CD8-positive, alpha-beta memory T cell (primary cell): ENCODE data around the gene KLHL29. TPM values are rescaled to one million over a fixed set of nuclear protein-coding genes. Genes with fewer than 3 reads are reported as not detected.

Experiments used
- CTCF ChIA-PET: fragments of 350-600 bp; sonication (Branson Sonifier 250); formaldehyde crosslinking; loops from one replicate; lab custom pipeline; 2021; ENCODE audit warnings: antibody characterized with exemption; lab: Charles Lee
- POLR2A ChIA-PET: fragments of 350-600 bp; sonication (Branson Sonifier 250); formaldehyde crosslinking; loops from one replicate; lab custom pipeline; 2021; ENCODE audit warnings: antibody characterized with exemption; lab: Charles Lee
- DNase-seq, 5 donors: peaks; one replicate each; pipeline versions ENCODE4 v3.0.0 to v3.0.0-alpha.2; 2020 to 2022; ENCODE audit warnings: mixed read lengths in 1 of 5
- H3K27ac ChIP-seq: one replicate; pipeline ENCODE4 v1.7.0; 2013; ENCODE audit warnings: low read depth, mild to moderate bottlenecking, low read length, moderate library complexity
- H3K27me3 ChIP-seq: 2 replicates; pipeline ENCODE4 v1.7.0; 2013; ENCODE audit warnings: low read length, mild to moderate bottlenecking; ENCODE audit not compliant: insufficient read depth, poor library complexity, severe bottlenecking
- H3K36me3 ChIP-seq: 2 replicates; pipeline ENCODE4 v1.7.0; 2013; ENCODE audit warnings: mild to moderate bottlenecking, low read length, moderate library complexity; ENCODE audit not compliant: insufficient read depth
- H3K4me1 ChIP-seq: 2 replicates; pipeline ENCODE4 v1.7.0; 2013; ENCODE audit warnings: mild to moderate bottlenecking, low read length, moderate library complexity; ENCODE audit not compliant: insufficient read depth
- H3K4me3 ChIP-seq: 2 replicates; pipeline ENCODE4 v1.7.0; 2013; ENCODE audit warnings: mild to moderate bottlenecking, low read length
- H3K9me3 ChIP-seq: 2 replicates; pipeline ENCODE4 v1.7.0; 2013; ENCODE audit warnings: mild to moderate bottlenecking, low read length
- H3K27ac Mint-ChIP-seq, 8 donors: one replicate each; pipeline ENCODE4 v1.8.0; 2020 to 2021; ENCODE audit warnings: mixed read lengths in 8 of 8, mild to moderate bottlenecking in 6 of 8, inconsistent platforms in 3 of 8, moderate library complexity in 3 of 8
- H3K27me3 Mint-ChIP-seq, 2 donors: one replicate each; pipeline ENCODE4 v1.8.0; 2020 to 2021; ENCODE audit warnings: mixed read lengths in 2 of 2, mild to moderate bottlenecking in 1 of 2, moderate library complexity in 1 of 2
- H3K36me3 Mint-ChIP-seq, 3 donors: one replicate each; pipeline ENCODE4 v1.8.0; 2020 to 2021; ENCODE audit warnings: mixed read lengths in 3 of 3, inconsistent platforms in 1 of 3, mild to moderate bottlenecking in 1 of 3
- H3K4me1 Mint-ChIP-seq, 3 donors: one replicate each; pipeline ENCODE4 v1.8.0; 2020 to 2021; ENCODE audit warnings: mixed read lengths in 3 of 3, inconsistent platforms in 1 of 3, mild to moderate bottlenecking in 1 of 3
- H3K4me3 Mint-ChIP-seq, 7 donors: one replicate each; pipeline ENCODE4 v1.8.0; 2020 to 2021; ENCODE audit warnings: mixed read lengths in 7 of 7, mild to moderate bottlenecking in 6 of 7, moderate library complexity in 4 of 7, inconsistent platforms in 2 of 7
- H3K9me3 Mint-ChIP-seq, 5 donors: one replicate each; pipeline ENCODE4 v1.8.0; 2020 to 2022; ENCODE audit warnings: mixed read lengths in 5 of 5, mild to moderate bottlenecking in 3 of 5, moderate library complexity in 2 of 5, inconsistent platforms in 1 of 5
- polyA plus RNA-seq: library from polyadenylated mRNA; unstranded; fragments of 300-500 nt; fragmentation: Illumina TruSeq; gene quantifications from one replicate; pipeline ENCODE4 v1.2.3, GENCODE V29; 2021
- total RNA-seq, 2 experiments: library from RNA; stranded (reverse); gene quantifications; one replicate each; pipeline ENCODE4 v1.2.3, GENCODE V29; 2021

KLHL29 gene
- total and polyA plus RNA-seq, 3 experiments from 2014 or later = 0.11 to 0.21 (median 0.13) TPM

- Histone ChIP-seq H3K4me1 (no peaks in the 10 kb centered on the region), H3K36me3 (no peaks in the 10 kb centered on the region), H3K27me3 (no peaks in the 10 kb centered on the region), H3K27ac (no peak overlapping the region), H3K4me3 (no peak overlapping the region), H3K9me3 (no peaks in the 10 kb centered on the region)
- ChIA-PET POLR2A (no interaction called here), CTCF (no interaction called here)
- Mint-ChIP-seq H3K27me3 (no peaks in the 10 kb centered on the region), H3K36me3 (peaks cover 22 to 57% (median 24%) of the 10 kb centered on the region in 3 donors), H3K4me1 (no peaks in the 10 kb centered on the region), H3K9me3 (no peaks in the 10 kb centered on the region), H3K27ac (no peak overlapping the region), H3K4me3 (no peak overlapping the region)
- DNase-seq = no peak
Measured at GRCh38 chr2:23707096-23707495, 322.1 kb downstream of the KLHL29 start.

GRCh38 chr2:23708771-23709170, 323.8 kb downstream of the KLHL29 start:
- Mint-ChIP-seq H3K27ac (no peak overlapping the region), H3K9me3 (no peaks in the 10 kb centered on the region), H3K4me1 (no peaks in the 10 kb centered on the region), H3K4me3 (no peak overlapping the region), H3K27me3 (no peaks in the 10 kb centered on the region), H3K36me3 (peaks cover 22 to 55% (median 24%) of the 10 kb centered on the region in 3 donors)
- DNase-seq = no peak
- no peaks in the 10 kb centered on the region for H3K27me3 ChIP-seq
- H3K27ac ChIP-seq = no peak overlapping the region
- CTCF ChIA-PET = no interaction called here
- no peak overlapping the region for H3K4me3 ChIP-seq
- H3K9me3 ChIP-seq = no peaks in the 10 kb centered on the region
- POLR2A ChIA-PET = no interaction called here
- no peaks in the 10 kb centered on the region for H3K4me1 ChIP-seq
- no peaks in the 10 kb centered on the region for H3K36me3 ChIP-seq

GRCh38 chr2:23709311-23709710, 324.3 kb downstream of the KLHL29 start:
- Histone ChIP-seq H3K27me3 (no peaks in the 10 kb centered on the region), H3K27ac (no peak overlapping the region), H3K9me3 (no peaks in the 10 kb centered on the region), H3K4me1 (no peaks in the 10 kb centered on the region), H3K36me3 (no peaks in the 10 kb centered on the region), H3K4me3 (no peak overlapping the region)
- CTCF ChIA-PET = no interaction called here
- Mint-ChIP-seq H3K36me3 (peaks cover 22 to 55% (median 24%) of the 10 kb centered on the region in 3 donors), H3K4me1 (no peaks in the 10 kb centered on the region), H3K27me3 (no peaks in the 10 kb centered on the region), H3K27ac (peak overlapping the region in 1 of 8 donors; percentile 41), H3K9me3 (no peaks in the 10 kb centered on the region), H3K4me3 (no peak overlapping the region)
- DNase-seq = no peak
- POLR2A ChIA-PET = no interaction called here

GRCh38 chr2:23711979-23712755, 327.2 kb downstream of the KLHL29 start:
- Histone ChIP-seq H3K4me3 (no peak overlapping the region), H3K27ac (no peak overlapping the region), H3K9me3 (no peaks in the 10 kb centered on the region), H3K4me1 (no peaks in the 10 kb centered on the region), H3K27me3 (no peaks in the 10 kb centered on the region), H3K36me3 (no peaks in the 10 kb centered on the region)
- DNase-seq = no peak
- Mint-ChIP-seq H3K9me3 (no peaks in the 10 kb centered on the region), H3K4me1 (no peaks in the 10 kb centered on the region), H3K27ac (no peak overlapping the region), H3K4me3 (no peak overlapping the region), H3K36me3 (peaks cover 13 to 48% (median 13%) of the 10 kb centered on the region in 3 donors), H3K27me3 (no peaks in the 10 kb centered on the region)
- CTCF ChIA-PET = no interaction called here
- POLR2A ChIA-PET = no interaction called here

- H3K27ac Mint-ChIP-seq = no peak overlapping the region
- H3K36me3 ChIP-seq = no peaks in the 10 kb centered on the region
- H3K27me3 Mint-ChIP-seq = no peaks in the 10 kb centered on the region
- H3K27ac ChIP-seq = no peak overlapping the region
- no peaks in the 10 kb centered on the region for H3K9me3 Mint-ChIP-seq
- H3K9me3 ChIP-seq = no peaks in the 10 kb centered on the region
- CTCF ChIA-PET = no interaction called here
- no peak overlapping the region for H3K4me3 ChIP-seq
- H3K4me3 Mint-ChIP-seq = no peak overlapping the region
- no peaks in the 10 kb centered on the region for H3K27me3 ChIP-seq
- POLR2A ChIA-PET = no interaction called here
- H3K36me3 Mint-ChIP-seq = peaks cover 9 to 49% (median 15%) of the 10 kb centered on the region in 3 donors
- no peak for DNase-seq
- no peaks in the 10 kb centered on the region for H3K4me1 ChIP-seq
- no peaks in the 10 kb centered on the region for H3K4me1 Mint-ChIP-seq
Measured at GRCh38 chr2:23712756-23713151, 327.8 kb downstream of the KLHL29 start.

- H3K27ac Mint-ChIP-seq = no peak overlapping the region
- no peaks in the 10 kb centered on the region for H3K9me3 Mint-ChIP-seq
- CTCF ChIA-PET = no interaction called here
- peaks cover 9 to 50% (median 15%) of the 10 kb centered on the region in 3 donors for H3K36me3 Mint-ChIP-seq
- no peak for DNase-seq
- H3K9me3 ChIP-seq = no peaks in the 10 kb centered on the region
- H3K4me1 ChIP-seq = no peaks in the 10 kb centered on the region
- POLR2A ChIA-PET = no interaction called here
- H3K4me3 Mint-ChIP-seq = no peak overlapping the region
- H3K27me3 Mint-ChIP-seq = no peaks in the 10 kb centered on the region
- H3K36me3 ChIP-seq = no peaks in the 10 kb centered on the region
- H3K4me3 ChIP-seq = no peak overlapping the region
- no peak overlapping the region for H3K27ac ChIP-seq
- no peaks in the 10 kb centered on the region for H3K4me1 Mint-ChIP-seq
- no peaks in the 10 kb centered on the region for H3K27me3 ChIP-seq
Measured at GRCh38 chr2:23713351-23713750, 328.4 kb downstream of the KLHL29 start.

GRCh38 chr2:23718931-23719700, 334.1 kb downstream of the KLHL29 start:
- no peak overlapping the region for H3K4me3 Mint-ChIP-seq
- ChIA-PET POLR2A (no interaction called here), CTCF (no interaction called here)
- H3K36me3 Mint-ChIP-seq = peaks cover 33 to 57% (median 39%) of the 10 kb centered on the region in 3 donors
- Histone ChIP-seq H3K36me3 (no peaks in the 10 kb centered on the region), H3K4me1 (no peaks in the 10 kb centered on the region), H3K27ac (no peak overlapping the region), H3K9me3 (peaks cover 17% of the 10 kb centered on the region), H3K4me3 (no peak overlapping the region), H3K27me3 (no peaks in the 10 kb centered on the region)
- peaks cover 14 to 20% (median 19%) of the 10 kb centered on the region in 5 donors for H3K9me3 Mint-ChIP-seq
- peak overlapping the region in 1 of 8 donors; percentile 72 for H3K27ac Mint-ChIP-seq
- no peaks in the 10 kb centered on the region for H3K27me3 Mint-ChIP-seq
- H3K4me1 Mint-ChIP-seq = peaks cover 2 to 6% (median 4%) of the 10 kb centered on the region in 3 donors
- DNase-seq = no peak

- H3K4me3 Mint-ChIP-seq = no peak overlapping the region
- Histone ChIP-seq H3K27me3 (no peaks in the 10 kb centered on the region), H3K36me3 (no peaks in the 10 kb centered on the region), H3K4me1 (no peaks in the 10 kb centered on the region), H3K27ac (no peak overlapping the region), H3K9me3 (peaks cover 17% of the 10 kb centered on the region), H3K4me3 (no peak overlapping the region)
- peaks cover 14 to 22% (median 20%) of the 10 kb centered on the region in 5 donors for H3K9me3 Mint-ChIP-seq
- peaks cover 2 to 6% (median 4%) of the 10 kb centered on the region in 3 donors for H3K4me1 Mint-ChIP-seq
- peaks cover 35 to 61% (median 43%) of the 10 kb centered on the region in 3 donors for H3K36me3 Mint-ChIP-seq
- POLR2A ChIA-PET = no interaction called here
- no peaks in the 10 kb centered on the region for H3K27me3 Mint-ChIP-seq
- DNase-seq = no peak
- peak overlapping the region in 1 of 8 donors; percentile 28 for H3K27ac Mint-ChIP-seq
- CTCF ChIA-PET = no interaction called here
Measured at GRCh38 chr2:23719716-23720115, 334.7 kb downstream of the KLHL29 start.
